ENCODE data around the gene GALNT10. TPM values are rescaled to one million over a fixed set of nuclear protein-coding genes. Genes with fewer than 3 reads are reported as not detected.

The GALNT10 gene
- total and polyA plus RNA-seq, 10 donors, result 7.6 to 50.2 (median 43.5) TPM

DNA sequence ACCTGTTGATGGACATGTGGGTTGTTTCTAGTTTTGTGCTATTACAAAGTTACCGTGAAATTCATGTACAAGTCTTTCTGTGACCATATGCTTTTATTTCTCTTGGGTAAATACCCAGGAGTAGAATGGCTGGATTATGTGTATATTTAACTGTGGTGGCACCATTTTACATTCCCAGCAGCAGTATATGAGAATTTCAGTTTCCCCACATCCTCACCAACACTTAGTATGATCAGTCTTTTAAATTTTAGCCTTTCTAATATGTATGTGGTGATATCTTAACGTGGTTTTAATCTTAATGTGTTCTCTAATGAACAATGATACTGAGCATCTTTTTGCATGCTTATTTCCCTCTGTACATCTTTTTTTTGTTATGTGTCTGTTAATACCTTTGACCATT is 36.6 kb downstream of the GALNT10 start:
- 51 to 96% (median 76%) methylated on average over 2 of the region's 2 CpGs for WGBS, 5 donors
- Histone ChIP-seq H3K4me3 (no peak overlapping the region), H3K36me3 (peaks cover 0 to 15% (median 0%) of the 10 kb centered on the region in 6 donors), H3K9me3 (peaks cover 0 to 14% (median 9%) of the 10 kb centered on the region in 8 donors), H3K4me1 (peaks cover 0 to 45% (median 20%) of the 10 kb centered on the region in 6 donors), H3K27me3 (replicated peaks in 1 of 7) (no peaks in the 10 kb centered on the region), H3K27ac (no peak overlapping the region)
- DNase-seq, result no peak
- intact Hi-C loops (cut with DNase I; ENCODE audit: low total_unique reads), result no loop called here
- TF ChIP-seq, protein P1, sequence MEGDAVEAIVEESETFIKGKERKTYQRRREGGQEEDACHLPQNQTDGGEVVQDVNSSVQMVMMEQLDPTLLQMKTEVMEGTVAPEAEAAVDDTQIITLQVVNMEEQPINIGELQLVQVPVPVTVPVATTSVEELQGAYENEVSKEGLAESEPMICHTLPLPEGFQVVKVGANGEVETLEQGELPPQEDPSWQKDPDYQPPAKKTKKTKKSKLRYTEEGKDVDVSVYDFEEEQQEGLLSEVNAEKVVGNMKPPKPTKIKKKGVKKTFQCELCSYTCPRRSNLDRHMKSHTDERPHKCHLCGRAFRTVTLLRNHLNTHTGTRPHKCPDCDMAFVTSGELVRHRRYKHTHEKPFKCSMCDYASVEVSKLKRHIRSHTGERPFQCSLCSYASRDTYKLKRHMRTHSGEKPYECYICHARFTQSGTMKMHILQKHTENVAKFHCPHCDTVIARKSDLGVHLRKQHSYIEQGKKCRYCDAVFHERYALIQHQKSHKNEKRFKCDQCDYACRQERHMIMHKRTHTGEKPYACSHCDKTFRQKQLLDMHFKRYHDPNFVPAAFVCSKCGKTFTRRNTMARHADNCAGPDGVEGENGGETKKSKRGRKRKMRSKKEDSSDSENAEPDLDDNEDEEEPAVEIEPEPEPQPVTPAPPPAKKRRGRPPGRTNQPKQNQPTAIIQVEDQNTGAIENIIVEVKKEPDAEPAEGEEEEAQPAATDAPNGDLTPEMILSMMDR (IDR thresholded peaks at IDR 0.05 in 8 of 11, conservative IDR thresholded peaks at IDR 0.05 in 3 of 11), result no peak
- TF ChIP-seq POLR2A (IDR thresholded peaks at IDR 0.05), result no peak
- no peak for TF ChIP-seq POLR2AphosphoS5 (IDR thresholded peaks at IDR 0.05)

DNA sequence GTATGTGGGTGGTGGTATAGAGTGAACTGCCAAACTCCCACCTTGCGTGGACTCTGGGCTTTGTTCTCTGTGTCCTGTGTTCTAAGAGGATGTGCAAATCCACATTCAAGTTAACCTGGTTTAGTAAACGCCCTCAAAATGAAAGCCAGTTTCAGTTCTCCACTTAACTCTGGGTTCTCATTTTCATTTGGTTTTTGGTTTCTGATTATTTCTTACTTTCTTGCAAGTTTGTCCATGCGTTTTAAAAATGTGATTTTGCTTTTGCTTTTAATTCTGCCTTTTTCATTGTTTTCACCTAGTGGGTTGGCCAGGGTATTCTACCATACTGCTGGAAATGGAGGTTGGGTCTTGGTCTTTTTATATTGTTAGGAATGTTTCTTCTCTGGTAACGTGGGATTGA is 38.2 kb downstream of the GALNT10 start:
- Histone ChIP-seq H3K9me3 (peaks cover 0 to 14% (median 9%) of the 10 kb centered on the region in 8 donors), H3K4me1 (peaks cover 0 to 39% (median 16%) of the 10 kb centered on the region in 6 donors), H3K27me3 (replicated peaks in 1 of 7) (no peaks in the 10 kb centered on the region), H3K4me3 (peak overlapping the region in 3 of 8 donors; percentile 9 to 27 (median 23)), H3K36me3 (peaks cover 0 to 15% (median 0%) of the 10 kb centered on the region in 6 donors), H3K27ac (peak overlapping the region in 5 of 8 donors; percentile 62 to 65 (median 64))
- WGBS, 5 donors, result 48 to 74% (median 59%) methylated on average over 4 of the region's 4 CpGs
- TF ChIP-seq POLR2AphosphoS5 (IDR thresholded peaks at IDR 0.05) (no peak), POLR2A (IDR thresholded peaks at IDR 0.05) (no peak)
- TF ChIP-seq, protein P1 (IDR thresholded peaks at IDR 0.05 in 8 of 11, conservative IDR thresholded peaks at IDR 0.05 in 3 of 11), result no peak
- intact Hi-C loops (cut with DNase I; ENCODE audit: low total_unique reads), result no loop called here
- DNase-seq, result no peak

DNA sequence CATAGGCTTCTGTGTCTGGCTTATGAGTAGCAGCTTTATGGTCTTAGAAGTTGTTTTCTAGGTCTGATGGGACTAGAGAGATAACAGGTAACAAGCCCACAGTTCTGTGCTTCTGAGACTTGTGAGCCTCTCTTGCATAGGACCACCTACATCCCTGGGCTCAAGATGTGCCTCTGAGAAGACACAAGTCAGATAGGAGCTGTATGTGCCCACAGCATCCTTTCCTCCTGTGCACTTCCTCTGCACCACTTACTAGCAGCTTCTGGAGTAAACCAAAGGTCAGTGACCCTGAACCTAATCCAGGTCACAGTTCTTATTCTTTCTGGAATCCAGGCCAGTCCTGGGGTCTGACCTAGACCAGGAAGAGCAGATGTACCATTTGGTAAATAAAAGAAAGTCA is 40.0 kb downstream of the GALNT10 start:
- peaks cover 0 to 15% (median 0%) of the 10 kb centered on the region in 6 donors for H3K36me3 ChIP-seq

DNA sequence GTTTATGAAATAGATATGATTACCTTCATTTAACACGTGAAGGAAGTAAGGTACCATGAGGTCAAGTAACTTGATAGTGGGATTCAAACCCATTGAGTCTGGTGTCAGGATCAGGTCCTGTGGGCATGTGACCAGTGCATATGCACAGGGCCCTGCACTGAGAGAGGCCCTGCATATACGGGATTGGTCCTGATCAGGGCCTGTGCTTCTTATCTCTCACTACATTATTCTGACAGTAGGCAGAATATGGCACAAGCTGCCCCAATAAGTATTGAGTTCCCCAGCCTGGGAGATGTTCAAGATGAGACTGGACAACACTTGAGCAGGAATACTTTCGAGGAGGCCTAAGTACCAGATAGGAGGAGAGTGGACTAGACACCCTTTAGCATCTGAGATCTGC is 44.0 kb downstream of the GALNT10 start:
- 90 to 96% (median 94%) methylated on average over 3 of the region's 3 CpGs for WGBS, 5 donors
- Histone ChIP-seq H3K27ac (no peak overlapping the region), H3K36me3 (peaks cover 0 to 13% (median 0%) of the 10 kb centered on the region in 6 donors), H3K27me3 (replicated peaks in 1 of 7) (no peaks in the 10 kb centered on the region), H3K9me3 (no peaks in the 10 kb centered on the region), H3K4me3 (no peak overlapping the region), H3K4me1 (peaks cover 12 to 59% (median 28%) of the 10 kb centered on the region in 6 donors)
- DNase-seq, result no peak
- TF ChIP-seq POLR2AphosphoS5 (IDR thresholded peaks at IDR 0.05) (no peak), POLR2A (IDR thresholded peaks at IDR 0.05) (no peak)
- TF ChIP-seq, protein P1 (IDR thresholded peaks at IDR 0.05 in 8 of 11, conservative IDR thresholded peaks at IDR 0.05 in 3 of 11), result no peak
- intact Hi-C loops (cut with DNase I; ENCODE audit: low total_unique reads), result no loop called here

More for the DNA sequence above, 40.0 kb downstream of the GALNT10 start:
- Histone ChIP-seq H3K9me3 (peaks cover 0 to 14% (median 9%) of the 10 kb centered on the region in 8 donors), H3K4me1 (peaks cover 0 to 32% (median 11%) of the 10 kb centered on the region in 6 donors), H3K4me3 (no peak overlapping the region), H3K27me3 (replicated peaks in 1 of 7) (no peaks in the 10 kb centered on the region), H3K27ac (no peak overlapping the region)
- DNase-seq, result no peak
- intact Hi-C loops (cut with DNase I; ENCODE audit: low total_unique reads), result no loop called here
- no peak for TF ChIP-seq POLR2A (IDR thresholded peaks at IDR 0.05)
- TF ChIP-seq, protein P1 (IDR thresholded peaks at IDR 0.05 in 8 of 11, conservative IDR thresholded peaks at IDR 0.05 in 3 of 11), result no peak

Data from spleen (tissue), 11 donors.